HepG2 (cell line): ENCODE measurements around the gene RAE1. TPM values are rescaled to one million over a fixed set of nuclear protein-coding genes. Genes with fewer than 3 reads are reported as not detected.

Experiments
- EP300 ChIP-seq, 3 experiments: sonication (generic) in 1 of 3; formaldehyde crosslinking in 1 of 3; IDR thresholded peaks; 2 replicates each; pipeline versions ENCODE4 v1.5.1 to v1.6.1; 2011 to 2020; ENCODE audit warnings: low read depth in 2 of 3, low read length in 2 of 3, borderline replicate concordance in 1 of 3, improper control_type of control experiment in 1 of 3, mild to moderate bottlenecking in 1 of 3, missing genetic modification reagents in 1 of 3, moderate library complexity in 1 of 3
- ETV5 ChIP-seq: IDR thresholded peaks from 2 replicates; pipeline ENCODE4 v1.6.1; 2018; ENCODE audit warnings: missing biosample characterization, missing genetic modification reagents, inconsistent platforms, borderline replicate concordance
- HDAC2 ChIP-seq: sonication (generic); formaldehyde crosslinking; IDR thresholded peaks from 2 replicates; pipeline ENCODE4 v1.4.0; 2020; ENCODE audit warnings: missing genetic modification reagents
- MTF2 ChIP-seq: sonication (generic); formaldehyde crosslinking; IDR thresholded peaks from 2 replicates; pipeline ENCODE4 v1.5.0; 2020; ENCODE audit warnings: missing genetic modification reagents, borderline replicate concordance
- POLR2AphosphoS2 ChIP-seq: IDR thresholded peaks from 2 replicates; pipeline ENCODE4 v1.6.1; 2011; ENCODE audit warnings: low read depth, low read length, improper control_type of control experiment
- PREB ChIP-seq: sonication (generic); formaldehyde crosslinking; IDR thresholded peaks from 2 replicates; pipeline ENCODE4 v1.4.0; 2020; ENCODE audit warnings: missing genetic modification reagents
- SIN3A ChIP-seq: IDR thresholded peaks from 2 replicates; pipeline ENCODE4 v1.6.1; 2011; ENCODE audit warnings: low read depth, mild to moderate bottlenecking, control low read depth, low read length, borderline replicate concordance
- SNRNP70 ChIP-seq: fragments of 200-400 bp; formaldehyde crosslinking; IDR thresholded peaks from 2 replicates; pipeline ENCODE4 v1.6.1; 2017; ENCODE audit warnings: mild to moderate bottlenecking, low read depth, low read length, moderate library complexity
- SP4 ChIP-seq: sonication (generic); formaldehyde crosslinking; IDR thresholded peaks from 2 replicates; pipeline ENCODE4 v1.8.1; 2023; ENCODE audit warnings: mild to moderate bottlenecking, missing genetic modification reagents
- TEAD3 ChIP-seq: optimal IDR thresholded peaks from 2 replicates; pipeline ENCODE3; 2016; ENCODE audit warnings: borderline replicate concordance
- XRCC5 ChIP-seq: fragments of 200-400 bp; formaldehyde crosslinking; optimal IDR thresholded peaks from 2 replicates; pipeline ENCODE3; 2017; ENCODE audit warnings: mild to moderate bottlenecking, low read length
- ZKSCAN1 ChIP-seq: fragments of 150-350 bp; IDR thresholded peaks from 2 replicates; pipeline ENCODE4 v1.6.1; 2014; ENCODE audit warnings: low read length
- ZMYM2 ChIP-seq: sonication (generic); formaldehyde crosslinking; IDR thresholded peaks from 2 replicates; pipeline ENCODE4 v1.8.0; 2022; ENCODE audit warnings: mild to moderate bottlenecking, missing genetic modification reagents
- ZNF224 ChIP-seq: sonication (generic); formaldehyde crosslinking; IDR thresholded peaks from 2 replicates; pipeline ENCODE4 v1.5.0; 2020; ENCODE audit warnings: mild to moderate bottlenecking, missing genetic modification reagents
- ZNF281 ChIP-seq: sonication (generic); formaldehyde crosslinking; IDR thresholded peaks from 2 replicates; pipeline ENCODE4 v1.4.0; 2020; ENCODE audit warnings: missing genetic modification reagents, borderline replicate concordance
- ZNF3 ChIP-seq: IDR thresholded peaks from 2 replicates; pipeline ENCODE4 v1.7.0; 2017; ENCODE audit warnings: inconsistent platforms
- ZNF30 ChIP-seq: sonication (generic); formaldehyde crosslinking; IDR thresholded peaks from 2 replicates; pipeline ENCODE4 v1.5.0; 2020; ENCODE audit warnings: mild to moderate bottlenecking, missing genetic modification reagents
- ZNF546 ChIP-seq: sonication (generic); formaldehyde crosslinking; conservative IDR thresholded peaks from 2 replicates; pipeline ENCODE4 v1.8.1; 2023; ENCODE audit warnings: mild to moderate bottlenecking, missing genetic modification reagents
- polyA plus RNA-seq, 8 experiments: library from polyadenylated mRNA; depleted of rRNA in 3 of 8; stranded (reverse) in 7 of 8; unstranded in 1 of 8; fragments of >200 nt; fragmentation: Illumina TruSeq in 4 of 8; extraction: Trizol in 4 of 8; gene quantifications; 2 replicates each; pipeline versions ENCODE4 v1.2.1 to v1.2.3, GENCODE V29; 2011 to 2016; ENCODE audit warnings: low read depth in 4 of 8, missing spikeins in 1 of 8, mixed read lengths in 1 of 8; ENCODE audit not compliant: insufficient read depth in 1 of 8
- total RNA-seq, 5 experiments: library from RNA; depleted of rRNA; stranded (reverse); fragments of >200 nt; fragmentation: Illumina TruSeq; extraction: Trizol; gene quantifications; 2 replicates each; pipeline ENCODE4 v1.2.3, GENCODE V29; 2016; ENCODE audit warnings: low read depth in 1 of 5
- TF ChIP-seq, protein P1 (sequence below): sonication (generic); formaldehyde crosslinking; IDR thresholded peaks from 2 replicates; pipeline ENCODE4 v1.5.1; 2020; ENCODE audit warnings: mild to moderate bottlenecking, missing genetic modification reagents
- TF ChIP-seq, protein P2 (sequence below): sonication (generic); formaldehyde crosslinking; IDR thresholded peaks from 2 replicates; pipeline ENCODE4 v1.4.0; 2020; ENCODE audit warnings: mild to moderate bottlenecking, missing genetic modification reagents, borderline replicate concordance

Gene RAE1
- total and polyA plus RNA-seq, 2 of the 13 experiments (the other 11 are each of a cell fraction or from before 2014, with no cell fraction given): 36.1 to 72.9 TPM

DNA sequence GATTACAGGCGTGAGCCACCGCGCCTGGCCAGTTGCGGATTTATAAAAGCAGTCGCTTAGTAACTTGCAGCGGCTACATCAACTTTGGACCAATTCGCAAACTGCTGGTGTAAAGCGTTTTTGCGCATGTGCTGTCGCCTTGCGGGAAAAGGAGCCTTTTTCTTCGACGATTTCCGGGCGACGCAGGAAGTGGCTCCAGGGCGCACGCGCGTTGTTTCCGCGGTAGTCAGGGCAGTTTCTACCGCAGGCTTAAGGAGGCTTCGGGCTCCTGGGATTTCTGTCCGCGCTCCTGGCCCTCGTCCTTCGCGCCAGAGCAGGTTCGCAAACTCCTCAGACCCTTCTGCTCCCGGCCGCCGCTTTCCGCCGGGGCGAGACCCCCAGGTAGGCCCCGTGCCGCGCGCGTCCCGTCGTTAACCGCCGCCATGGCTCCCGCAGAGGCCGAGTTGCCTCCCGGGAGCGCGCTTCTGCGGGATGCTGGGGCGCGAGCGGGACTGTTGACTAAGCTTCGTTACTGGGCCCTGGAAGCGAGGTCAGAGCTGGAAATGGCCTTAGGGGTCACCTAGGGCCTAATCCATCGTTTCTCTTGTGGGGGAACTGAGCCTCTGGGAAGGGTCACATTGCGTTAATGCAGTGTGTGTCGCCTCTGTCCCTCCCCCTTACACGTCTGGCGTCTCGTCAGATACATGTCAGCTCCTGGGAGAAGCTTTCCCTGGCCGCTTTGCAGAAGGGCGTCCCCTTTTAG, at the start of gene RAE1 (continued):
- TF ChIP-seq POLR2AphosphoS2: no peak
- TF ChIP-seq EP300 (IDR thresholded peaks at IDR 0.05; ENCODE audit: low read depth in 2 of 2, low read length in 2 of 2): no peak
- TF ChIP-seq EP300 (CRISPR knock-in tag; IDR thresholded peaks at IDR 0.05; ENCODE audit: borderline replicate concordance): 0 out of 2 replicates have a peak, but pooled peaks have one; percentile 11
- no peak for TF ChIP-seq ZNF224 (CRISPR knock-in tag)
- no peak for TF ChIP-seq SNRNP70
- no peak for TF ChIP-seq ZMYM2
- no peak for TF ChIP-seq TEAD3 (CRISPR knock-in tag)
- peak; percentile 59 for TF ChIP-seq ETV5 (CRISPR knock-in tag)
- TF ChIP-seq MTF2 (CRISPR knock-in tag): peak; percentile 97
- no peak for TF ChIP-seq ZNF3 (CRISPR knock-in tag)
- TF ChIP-seq SP4 (CRISPR knock-in tag): peak; percentile 72; the same call in 1 of the 2 replicates
- TF ChIP-seq, protein P1, sequence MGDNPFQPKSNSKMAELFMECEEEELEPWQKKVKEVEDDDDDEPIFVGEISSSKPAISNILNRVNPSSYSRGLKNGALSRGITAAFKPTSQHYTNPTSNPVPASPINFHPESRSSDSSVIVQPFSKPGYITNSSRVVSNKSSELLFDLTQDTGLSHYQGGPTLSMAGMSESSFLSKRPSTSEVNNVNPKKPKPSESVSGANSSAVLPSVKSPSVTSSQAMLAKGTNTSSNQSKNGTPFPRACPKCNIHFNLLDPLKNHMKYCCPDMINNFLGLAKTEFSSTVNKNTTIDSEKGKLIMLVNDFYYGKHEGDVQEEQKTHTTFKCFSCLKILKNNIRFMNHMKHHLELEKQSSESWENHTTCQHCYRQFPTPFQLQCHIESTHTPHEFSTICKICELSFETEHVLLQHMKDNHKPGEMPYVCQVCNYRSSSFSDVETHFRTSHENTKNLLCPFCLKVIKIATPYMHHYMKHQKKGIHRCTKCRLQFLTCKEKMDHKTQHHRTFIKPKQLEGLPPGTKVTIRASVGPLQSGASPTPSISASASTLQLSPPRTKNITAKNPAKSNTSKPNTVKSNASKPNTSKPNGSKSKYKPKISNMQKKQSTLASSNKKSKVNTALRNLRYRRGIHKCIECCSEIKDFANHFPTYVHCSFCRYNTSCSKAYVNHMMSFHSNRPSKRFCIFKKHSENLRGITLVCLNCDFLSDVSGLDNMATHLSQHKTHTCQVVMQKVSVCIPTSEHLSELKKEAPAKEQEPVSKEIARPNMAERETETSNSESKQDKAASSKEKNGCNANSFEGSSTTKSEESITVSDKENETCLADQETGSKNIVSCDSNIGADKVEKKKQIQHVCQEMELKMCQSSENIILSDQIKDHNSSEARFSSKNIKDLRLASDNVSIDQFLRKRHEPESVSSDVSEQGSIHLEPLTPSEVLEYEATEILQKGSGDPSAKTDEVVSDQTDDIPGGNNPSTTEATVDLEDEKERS (CRISPR knock-in tag): peak; percentile 94
- TF ChIP-seq, protein P2, sequence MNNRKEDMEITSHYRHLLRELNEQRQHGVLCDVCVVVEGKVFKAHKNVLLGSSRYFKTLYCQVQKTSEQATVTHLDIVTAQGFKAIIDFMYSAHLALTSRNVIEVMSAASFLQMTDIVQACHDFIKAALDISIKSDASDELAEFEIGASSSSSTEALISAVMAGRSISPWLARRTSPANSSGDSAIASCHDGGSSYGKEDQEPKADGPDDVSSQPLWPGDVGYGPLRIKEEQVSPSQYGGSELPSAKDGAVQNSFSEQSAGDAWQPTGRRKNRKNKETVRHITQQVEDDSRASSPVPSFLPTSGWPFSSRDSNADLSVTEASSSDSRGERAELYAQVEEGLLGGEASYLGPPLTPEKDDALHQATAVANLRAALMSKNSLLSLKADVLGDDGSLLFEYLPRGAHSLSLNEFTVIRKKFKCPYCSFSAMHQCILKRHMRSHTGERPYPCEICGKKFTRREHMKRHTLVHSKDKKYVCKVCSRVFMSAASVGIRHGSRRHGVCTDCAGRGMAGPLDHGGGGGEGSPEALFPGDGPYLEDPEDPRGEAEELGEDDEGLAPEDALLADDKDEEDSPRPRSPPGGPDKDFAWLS (CRISPR knock-in tag): peak; percentile 42; the same call in 1 of the 2 replicates
- no peak for TF ChIP-seq ZKSCAN1
- TF ChIP-seq HDAC2 (CRISPR knock-in tag): 0 out of 2 replicates have a peak, but pooled peaks have one; percentile 56
- TF ChIP-seq ZNF281 (CRISPR knock-in tag): no peak
- peak; percentile 63; the same call in 1 of the 2 replicates for TF ChIP-seq ZNF30 (CRISPR knock-in tag)
- peak; percentile 92 for TF ChIP-seq ZNF546 (CRISPR knock-in tag)
- no peak for TF ChIP-seq SIN3A
- TF ChIP-seq XRCC5: no peak
- no peak; the same call in 1 of the 2 replicates for TF ChIP-seq PREB (CRISPR knock-in tag)
